Measurements from ENCODE around the gene HEMGN. TPM values are rescaled to one million over a fixed set of nuclear protein-coding genes. Genes with fewer than 3 reads are reported as not detected.
"Not testable (repeated sequence)": the region's sequence is repeated elsewhere in the genome, so short reads cannot be mapped to it uniquely, and the experiment has no call there.

The HEMGN gene
- total RNA-seq, 4 donors from 2014 or later = not detected

- no peak overlapping the region for H3K4me3 ChIP-seq
- DNase-seq = no peak
- in situ Hi-C loops (cut with MboI; ENCODE audit: low pct_ligation_motif_present in 1 of 4, low pct_unique_long_range_greater_than_20kb in 1 of 4, low sequenced_read_pairs in 3 of 4) = no loop called here
- intact Hi-C loops (cut with DNase I; ENCODE audit: low total_unique reads) = no loop called here
- H3K9me3 ChIP-seq = no peaks in the 10 kb centered on the region
- H3K27me3 ChIP-seq = peaks cover 7% of the 10 kb centered on the region
- TF ChIP-seq POLR2AphosphoS5 (IDR thresholded peaks at IDR 0.05) = no peak
- no peak for TF ChIP-seq CTCF (IDR thresholded peaks at IDR 0.05)
- no peak for TF ChIP-seq POLR2A (IDR thresholded peaks at IDR 0.05)
- no peak for TF ChIP-seq EP300 (IDR thresholded peaks at IDR 0.05; ENCODE audit: low read depth)
- no peaks in the 10 kb centered on the region for H3K36me3 ChIP-seq
- 85 to 89% methylated on average over 2 of the region's 2 CpGs for WGBS, 2 donors (ENCODE audit: low coverage in 1 of 2)
- no peak overlapping the region for H3K27ac ChIP-seq
- H3K4me1 ChIP-seq = no peaks in the 10 kb centered on the region
Measured at GRCh38 chr9:97961361-97961760, 23.4 kb upstream of the HEMGN start.

- H3K4me3 ChIP-seq; H3K27me3 ChIP-seq; DNase-seq; in situ Hi-C loops (cut with MboI; ENCODE audit: low pct_ligation_motif_present in 1 of 4, low pct_unique_long_range_greater_than_20kb in 1 of 4, low sequenced_read_pairs in 3 of 4); H3K27ac ChIP-seq; H3K9me3 ChIP-seq; H3K4me1 ChIP-seq; intact Hi-C loops (cut with DNase I; ENCODE audit: low total_unique reads); H3K36me3 ChIP-seq: not testable (repeated sequence)
- WGBS, 2 donors (ENCODE audit: low coverage in 1 of 2) = 79 to 85% methylated on average over 2 to 9 of the region's 9 CpGs
Measured at GRCh38 chr9:97960678-97961328, 22.8 kb upstream of the HEMGN start.

GRCh38 chr9:97959585-97959984 lies 21.6 kb upstream of the HEMGN start:
- Histone ChIP-seq H3K27ac (no peak overlapping the region), H3K36me3 (no peaks in the 10 kb centered on the region), H3K9me3 (no peaks in the 10 kb centered on the region), H3K4me1 (no peaks in the 10 kb centered on the region), H3K27me3 (no peaks in the 10 kb centered on the region), H3K4me3 (no peak overlapping the region)
- no peak for DNase-seq
- TF ChIP-seq CTCF (IDR thresholded peaks at IDR 0.05) (no peak), POLR2A (IDR thresholded peaks at IDR 0.05) (no peak), POLR2AphosphoS5 (IDR thresholded peaks at IDR 0.05) (no peak), EP300 (IDR thresholded peaks at IDR 0.05; ENCODE audit: low read depth) (no peak)
- in situ Hi-C loops (cut with MboI; ENCODE audit: low pct_ligation_motif_present in 1 of 4, low pct_unique_long_range_greater_than_20kb in 1 of 4, low sequenced_read_pairs in 3 of 4) (no loop called here), intact Hi-C loops (cut with DNase I; ENCODE audit: low total_unique reads) (no loop called here)

- Histone ChIP-seq H3K27ac (no peak overlapping the region), H3K4me3 (no peak overlapping the region), H3K27me3 (no peaks in the 10 kb centered on the region), H3K36me3 (no peaks in the 10 kb centered on the region), H3K9me3 (no peaks in the 10 kb centered on the region), H3K4me1 (no peaks in the 10 kb centered on the region)
- WGBS, 2 donors (ENCODE audit: low coverage in 1 of 2) = 50 to 81% methylated on average over 3 to 5 of the region's 5 CpGs
- TF ChIP-seq POLR2AphosphoS5 (IDR thresholded peaks at IDR 0.05) (no peak), CTCF (IDR thresholded peaks at IDR 0.05) (no peak), POLR2A (IDR thresholded peaks at IDR 0.05) (no peak), EP300 (IDR thresholded peaks at IDR 0.05; ENCODE audit: low read depth) (no peak)
- in situ Hi-C loops (cut with MboI; ENCODE audit: low pct_ligation_motif_present in 1 of 4, low pct_unique_long_range_greater_than_20kb in 1 of 4, low sequenced_read_pairs in 3 of 4) (no loop called here), intact Hi-C loops (cut with DNase I; ENCODE audit: low total_unique reads) (no loop called here)
- DNase-seq = no peak
Measured at GRCh38 chr9:97958812-97959511, 21.0 kb upstream of the HEMGN start.

- Histone ChIP-seq H3K36me3 (no peaks in the 10 kb centered on the region), H3K4me3 (no peak overlapping the region), H3K27me3 (peaks cover 8% of the 10 kb centered on the region), H3K9me3 (no peaks in the 10 kb centered on the region), H3K27ac (no peak overlapping the region), H3K4me1 (no peaks in the 10 kb centered on the region)
- no peak for DNase-seq
- TF ChIP-seq CTCF (IDR thresholded peaks at IDR 0.05) = no peak
- TF ChIP-seq POLR2A (IDR thresholded peaks at IDR 0.05) = no peak
- no peak for TF ChIP-seq EP300 (IDR thresholded peaks at IDR 0.05; ENCODE audit: low read depth)
- no peak for TF ChIP-seq POLR2AphosphoS5 (IDR thresholded peaks at IDR 0.05)
- intact Hi-C loops (cut with DNase I; ENCODE audit: low total_unique reads) = no loop called here
- in situ Hi-C loops (cut with MboI; ENCODE audit: low pct_ligation_motif_present in 1 of 4, low pct_unique_long_range_greater_than_20kb in 1 of 4, low sequenced_read_pairs in 3 of 4) = no loop called here
Measured at GRCh38 chr9:97956331-97956730, 18.4 kb upstream of the HEMGN start.
